NCI-H82 treated with DMSO at 0.1 percent for 48 hours (cell line): ENCODE results near the gene WNK3.

ENCODE experiments used
- DNase-seq: peaks from one replicate; lab custom pipeline; 2025; ENCODE audit not compliant: unreplicated experiment; lab: John Stamatoyannopoulos, UW

Gene WNK3

DNA sequence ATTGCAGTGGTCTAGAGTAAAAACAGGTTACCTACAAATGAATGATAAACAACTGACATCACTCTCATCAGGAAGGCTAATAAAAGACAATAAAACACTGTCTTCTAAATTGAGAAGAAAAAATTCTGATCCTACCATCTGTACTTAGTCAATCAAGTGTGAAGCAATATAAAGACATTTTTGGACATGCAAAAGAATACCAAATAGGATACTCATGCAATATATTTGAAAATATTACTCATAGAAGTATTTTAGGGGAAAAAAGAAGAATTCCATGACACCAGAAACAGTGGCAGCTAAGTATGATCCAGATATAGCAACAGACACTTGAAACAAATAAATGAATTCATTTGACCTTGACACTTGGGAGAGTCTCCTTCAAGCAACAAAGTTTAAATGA, 111.0 kb downstream of the WNK3 start:
- DNase-seq = no peak

DNA sequence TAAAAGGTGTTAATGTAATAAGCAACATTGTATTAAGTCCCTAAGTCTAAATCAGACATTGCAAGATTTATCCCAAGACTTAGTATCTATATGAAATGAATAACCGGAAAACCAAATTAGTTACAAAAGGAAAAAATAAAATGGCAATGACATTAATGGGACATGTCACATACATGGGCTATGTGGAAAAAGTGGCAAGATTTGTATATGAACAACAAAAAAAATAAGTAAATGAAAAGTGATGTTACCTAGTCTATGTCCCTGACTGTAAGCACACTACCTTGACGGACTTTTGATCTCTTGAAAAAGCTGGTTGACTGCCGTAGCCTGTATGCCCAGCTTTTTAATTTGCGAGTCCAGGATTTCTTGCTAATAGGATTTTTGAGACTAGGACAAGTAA, 119.3 kb downstream of the WNK3 start:
- DNase-seq = peak; percentile 62

DNA sequence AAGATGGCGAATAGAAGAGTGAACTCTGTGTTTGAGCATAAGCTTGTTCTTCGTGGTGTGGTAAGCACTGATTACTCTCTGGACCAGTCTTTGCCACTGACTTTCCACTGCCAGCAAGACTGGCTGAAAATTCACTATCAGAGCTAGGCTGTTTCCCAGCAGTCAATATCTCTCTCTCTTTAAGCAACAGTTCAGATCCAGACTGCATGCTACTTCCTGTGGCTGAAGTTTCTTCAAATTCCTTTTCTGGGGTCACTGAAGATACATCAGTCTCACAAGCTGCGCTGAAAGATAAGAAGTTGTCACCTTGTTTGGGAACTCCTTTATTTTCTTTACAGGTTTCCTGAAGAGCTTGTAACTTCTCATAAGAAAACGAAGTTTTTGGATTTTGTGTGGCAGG, 120.8 kb downstream of the WNK3 start:
- no peak for DNase-seq

DNA sequence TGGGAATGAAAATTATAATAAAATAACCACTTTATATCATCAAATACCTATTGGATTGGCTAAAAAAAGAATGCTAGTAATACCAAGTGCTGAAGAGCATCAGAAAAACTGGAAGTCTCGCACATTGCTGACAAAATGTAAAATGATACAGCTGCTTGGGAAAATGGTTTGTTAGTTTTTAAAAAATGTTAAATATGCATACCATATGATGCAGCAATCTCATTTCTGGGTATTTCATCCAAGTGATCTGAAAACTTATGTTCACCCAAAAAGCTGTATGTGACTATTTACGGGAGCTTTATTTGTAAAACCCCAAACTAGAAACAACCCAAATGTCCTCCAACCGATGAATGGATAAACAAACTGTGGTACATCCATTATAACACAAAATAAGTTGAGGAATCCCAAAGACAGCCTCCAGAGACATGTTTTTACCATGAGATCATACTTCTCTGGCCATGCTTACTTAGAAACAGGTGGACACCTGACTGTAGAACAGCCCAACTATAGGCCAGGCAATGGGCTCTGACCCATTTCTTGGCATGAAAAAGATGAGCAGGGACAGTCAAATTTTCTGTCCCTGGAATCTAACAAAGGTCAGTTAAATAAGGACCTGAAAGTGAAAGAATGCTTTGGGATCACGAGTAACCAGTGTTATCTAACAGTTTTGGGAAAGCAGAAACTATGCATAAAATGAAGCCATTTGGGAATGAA, 127.3 kb downstream of the WNK3 start:
- DNase-seq = no peak

DNA sequence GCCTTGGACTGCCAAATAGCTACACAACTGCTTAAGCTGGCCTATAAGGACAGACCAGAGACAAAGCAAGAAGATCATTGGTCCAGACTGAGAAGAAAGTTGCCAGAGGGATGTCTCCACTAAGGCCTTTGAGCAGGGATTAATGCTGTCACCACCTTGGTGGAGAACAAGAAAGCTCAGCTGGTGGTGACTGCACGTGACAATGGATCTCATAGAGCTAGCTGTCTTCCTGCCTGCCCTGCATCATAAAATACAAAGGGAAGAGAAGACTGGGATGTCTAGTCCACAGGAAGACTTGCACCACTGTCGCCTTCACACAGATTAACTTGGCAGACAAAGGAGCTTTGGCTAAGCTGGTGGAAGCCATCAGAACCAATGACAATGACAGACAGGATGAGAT, 134.3 kb downstream of the WNK3 start:
- peak; percentile 10 for DNase-seq

DNA sequence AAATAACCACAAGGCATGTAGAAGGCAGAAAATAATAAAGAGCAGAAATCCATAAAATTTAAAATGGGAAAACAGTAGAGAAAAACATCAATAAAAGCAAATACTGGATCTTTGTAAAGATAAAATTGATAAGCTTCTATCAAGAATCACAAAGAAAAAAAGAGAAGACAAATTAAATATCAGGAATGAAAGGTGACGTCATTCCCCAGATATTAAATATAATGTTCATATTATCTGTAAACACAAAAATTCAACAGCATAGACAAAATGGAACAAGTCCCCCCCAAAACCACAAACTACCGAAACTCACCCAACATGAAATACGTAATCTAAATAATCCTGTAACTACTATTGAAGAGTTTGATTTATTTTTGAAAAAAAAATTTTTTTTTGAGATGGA, 144.2 kb downstream of the WNK3 start:
- DNase-seq = no peak

DNA sequence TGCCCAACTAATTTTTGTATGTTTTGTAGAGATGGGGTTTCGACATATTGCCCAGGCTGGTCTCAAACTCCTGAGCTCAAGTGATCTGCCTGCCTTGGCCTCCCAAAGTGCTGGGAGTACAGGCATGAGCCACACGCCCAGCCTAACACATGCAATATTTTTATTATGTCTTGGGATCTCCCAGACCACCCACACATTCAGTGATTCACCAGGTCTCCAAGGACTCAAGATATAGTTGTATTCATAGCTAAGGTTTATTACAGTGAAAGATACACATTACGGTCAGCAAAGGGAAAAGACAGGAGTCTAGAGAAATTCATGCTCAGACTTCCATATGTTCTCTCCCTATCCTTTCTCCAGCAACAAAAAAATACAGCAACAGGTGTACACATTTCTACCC, 149.3 kb downstream of the WNK3 start:
- no peak for DNase-seq

DNA sequence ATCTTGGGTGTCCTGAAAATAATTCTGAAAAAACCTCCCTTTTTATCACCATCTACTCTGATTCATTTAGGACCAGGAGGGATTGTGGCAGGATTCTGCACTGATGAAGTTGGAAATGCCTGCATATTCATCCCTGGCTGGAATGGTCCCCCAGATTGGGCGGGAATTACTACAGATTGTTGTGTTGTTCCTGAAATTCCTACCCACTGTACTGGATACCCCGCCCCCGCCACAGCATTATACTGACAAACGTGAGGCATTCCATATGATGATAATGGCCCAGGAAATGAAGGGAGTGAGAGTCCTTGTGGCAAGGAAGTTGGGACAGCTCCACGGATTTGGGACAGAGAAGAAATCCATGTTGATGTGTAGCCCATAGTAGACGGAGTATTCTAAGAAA, 159.6 kb downstream of the WNK3 start:
- DNase-seq = no peak

DNA sequence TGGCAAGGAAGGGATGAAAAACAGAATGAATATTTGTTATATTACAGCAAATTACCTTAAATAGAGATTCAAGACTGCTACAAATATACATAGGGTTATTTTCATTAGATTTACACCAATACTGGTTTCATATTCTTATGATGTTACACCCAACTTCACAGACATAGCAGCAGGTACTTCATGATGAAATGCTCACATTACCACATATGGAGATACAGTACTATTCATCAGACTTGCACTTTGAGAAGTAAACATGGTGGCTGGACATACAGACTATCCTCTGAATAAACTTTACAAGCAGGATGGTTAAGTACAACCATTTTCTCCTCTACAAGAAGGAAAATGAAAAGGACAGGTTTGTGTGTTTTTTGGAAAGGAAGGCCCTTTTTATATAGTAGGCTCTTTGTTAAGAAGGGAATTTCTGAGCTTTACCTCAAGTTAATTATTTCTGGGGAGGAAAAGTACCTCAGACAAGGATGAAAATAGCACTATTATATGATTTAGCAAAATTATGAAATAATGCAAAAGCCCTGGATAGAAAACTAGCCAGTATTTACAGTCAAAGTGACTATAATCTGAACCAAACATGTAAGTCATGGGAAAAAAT, 162.8 kb downstream of the WNK3 start:
- no peak for DNase-seq

DNA sequence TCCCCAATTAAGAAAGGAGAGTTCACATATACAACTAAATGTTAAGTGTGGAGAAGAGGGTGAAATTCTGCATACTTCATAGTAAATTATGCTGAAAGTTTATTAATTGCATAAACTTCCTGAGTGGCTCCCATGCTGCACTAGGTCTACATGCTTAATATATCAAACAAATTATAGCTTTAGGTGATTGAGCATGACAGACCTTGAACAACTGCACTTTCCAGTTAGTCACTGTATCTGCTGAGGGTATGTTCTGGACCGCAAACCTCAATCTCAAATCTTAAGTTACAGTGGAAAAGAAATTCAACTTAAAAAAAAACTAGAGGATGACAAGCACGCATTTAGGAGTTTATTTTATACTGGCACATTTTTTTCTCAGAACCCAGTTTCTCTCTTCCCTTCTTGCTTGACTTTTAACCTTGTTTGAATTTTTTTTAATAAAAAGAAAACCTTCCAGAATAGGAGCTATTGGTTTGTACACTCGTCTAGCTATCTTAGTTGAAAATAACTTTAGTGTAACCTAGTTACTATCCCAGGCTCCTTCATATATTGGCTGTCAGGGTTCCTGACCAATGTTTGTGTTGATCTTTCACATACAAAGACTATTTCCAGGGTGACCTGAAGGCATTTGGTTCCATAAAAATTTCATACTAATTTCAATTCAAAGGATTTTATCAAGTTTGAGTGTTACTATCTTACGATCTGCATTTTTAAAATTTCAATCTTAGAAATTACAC, 164.6 kb downstream of the WNK3 start:
- no peak for DNase-seq

DNA sequence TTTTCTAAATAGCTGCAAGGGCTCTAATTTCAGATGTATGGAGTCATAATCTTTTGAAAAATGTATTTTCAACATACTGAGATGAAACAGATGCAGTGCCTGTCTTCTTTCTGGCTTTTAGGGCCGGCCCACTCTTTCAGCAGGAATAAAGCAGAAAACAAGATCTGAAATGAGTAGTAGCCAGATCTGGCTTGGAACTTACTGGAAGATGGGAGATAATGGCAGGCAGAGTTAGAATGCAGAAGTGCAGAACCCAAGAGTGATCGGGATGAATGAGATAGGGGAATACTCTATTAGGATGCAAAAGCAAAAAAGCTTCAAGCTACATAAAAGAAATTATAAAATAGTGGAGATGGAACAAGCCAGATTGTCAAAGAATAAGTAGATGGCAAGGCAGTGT, 173.4 kb downstream of the WNK3 start:
- DNase-seq = no peak

DNA sequence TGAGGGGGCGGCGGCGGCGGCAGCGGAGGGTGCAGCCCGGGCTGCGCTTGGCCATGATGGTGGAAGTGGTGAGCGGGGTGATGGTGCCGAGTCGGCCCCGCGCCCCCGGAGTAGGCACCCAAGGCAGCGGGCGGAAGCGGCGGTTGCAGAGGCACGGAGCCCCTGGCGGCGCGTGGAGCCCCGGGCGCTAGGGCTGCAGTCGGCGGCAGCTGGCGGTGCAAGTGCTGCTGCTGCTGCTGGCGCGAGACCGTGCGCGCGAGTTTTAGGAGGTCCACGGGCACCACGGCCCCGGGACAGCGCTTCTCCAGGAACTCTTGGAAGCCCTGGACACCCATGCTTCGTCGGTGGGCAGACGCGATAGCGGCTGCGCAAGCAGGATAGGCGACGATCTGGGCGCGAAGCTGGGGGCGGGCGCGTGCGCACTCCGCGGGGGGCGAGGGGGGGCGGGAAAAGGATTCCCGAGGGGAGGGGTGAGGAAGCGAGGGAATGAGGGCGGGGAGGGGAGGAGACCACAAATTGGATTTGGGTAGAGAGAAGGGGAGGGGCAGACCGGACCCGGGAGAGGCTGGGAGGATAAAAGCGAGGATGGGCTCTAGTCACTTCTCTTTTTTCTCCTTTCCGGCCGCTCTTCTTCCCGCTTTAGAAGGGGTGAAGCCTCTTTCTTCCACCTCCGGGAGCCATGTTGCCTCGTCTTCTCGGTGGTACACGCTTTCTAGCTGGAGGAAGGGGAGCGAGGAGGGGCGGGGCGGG, 174.8 kb downstream of the WNK3 start, which contains the start of gene FAM120C:
Gene FAM120C, minus strand, starts transcription at position 391 of the 750 bp plus-strand sequence. Its CDS starts 56 bp downstream, at position 335.
- DNase-seq = peak; percentile 68

DNA sequence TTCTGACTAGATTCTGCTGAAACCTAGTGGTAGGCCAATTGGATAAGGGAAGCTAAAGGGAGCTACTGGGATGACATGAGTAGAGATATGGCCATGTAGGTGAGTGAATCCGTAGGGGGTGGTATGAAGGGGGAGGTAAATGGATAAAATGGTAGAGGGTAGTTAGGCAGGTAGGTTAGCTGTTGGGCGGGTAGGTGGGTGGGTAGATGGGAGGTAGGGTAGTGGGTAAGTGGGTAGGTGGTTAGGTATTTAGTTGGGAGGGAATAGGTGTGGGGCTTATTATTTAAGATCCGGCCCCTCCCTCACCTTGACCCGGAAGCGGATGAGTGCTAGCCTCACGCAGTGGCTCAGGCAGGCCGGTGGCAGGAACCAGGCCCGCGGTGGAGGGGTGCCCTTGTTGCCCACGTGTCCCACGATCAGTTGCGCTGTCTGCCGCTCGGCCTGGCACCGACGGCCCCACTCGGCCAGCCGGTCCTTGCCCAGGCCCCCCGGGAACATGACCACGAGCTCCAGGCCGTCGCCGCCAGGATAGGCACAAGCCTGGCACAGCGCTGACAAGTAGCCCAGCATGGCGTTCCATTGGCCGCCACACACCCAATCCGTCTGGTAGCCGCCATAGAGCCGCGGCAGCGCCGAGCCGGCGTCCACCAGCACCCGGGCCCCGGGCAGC, 175.5 kb downstream of the WNK3 start:
- DNase-seq = no peak

DNA sequence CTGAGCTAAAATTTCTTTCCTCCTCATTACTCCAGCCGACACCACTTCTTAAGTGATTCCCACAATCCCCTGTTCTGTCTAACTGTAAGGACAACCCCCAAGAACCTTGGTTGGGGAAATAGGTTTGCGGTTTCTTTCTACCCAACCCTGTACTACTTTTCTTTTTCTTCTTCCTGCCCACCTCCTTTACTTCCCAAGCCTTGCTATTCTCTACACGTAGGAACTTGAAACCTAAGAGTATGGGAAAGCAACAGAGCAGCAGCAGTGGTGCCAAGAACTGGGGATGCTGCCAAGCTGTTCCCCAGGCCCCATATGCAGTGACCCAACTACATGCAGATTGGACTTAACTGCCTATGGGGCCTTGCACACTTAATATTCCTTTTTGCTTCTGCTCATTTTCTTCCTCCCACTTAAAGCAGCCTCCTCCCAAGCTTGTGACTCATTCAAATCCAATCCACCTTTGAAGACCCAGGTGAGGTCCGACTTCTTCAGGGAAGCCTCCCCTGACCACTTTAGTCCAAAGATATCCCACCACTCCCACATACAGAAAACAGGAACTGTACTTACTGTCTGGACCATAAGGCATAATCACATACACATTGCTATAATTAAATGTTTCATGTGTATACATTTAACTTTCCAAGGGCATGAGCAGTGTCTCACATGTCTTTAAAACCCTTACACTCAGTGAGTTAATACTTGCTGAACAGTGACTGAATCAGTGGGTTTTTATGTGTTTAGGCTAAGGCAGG, 176.5 kb downstream of the WNK3 start:
- no peak for DNase-seq

DNA sequence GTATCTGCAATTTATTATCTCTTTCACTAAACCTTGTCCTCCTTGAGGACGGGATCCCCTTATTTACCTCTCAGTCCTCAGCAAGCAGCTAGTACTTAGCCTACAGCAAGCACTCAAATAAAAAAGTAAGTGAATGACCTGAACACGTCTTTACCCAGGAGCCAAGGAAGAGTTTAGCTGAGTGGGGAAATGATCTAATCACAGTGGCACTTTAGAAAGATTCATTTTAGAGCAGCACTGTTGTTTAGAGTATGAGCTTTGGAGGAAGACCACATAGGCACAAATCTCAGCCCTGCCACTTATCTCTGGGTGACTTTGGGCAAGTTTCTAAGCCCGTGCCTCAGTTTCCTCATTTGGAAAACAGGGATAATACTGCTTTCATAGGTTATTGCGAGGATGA, 177.4 kb downstream of the WNK3 start:
- DNase-seq = no peak

DNA sequence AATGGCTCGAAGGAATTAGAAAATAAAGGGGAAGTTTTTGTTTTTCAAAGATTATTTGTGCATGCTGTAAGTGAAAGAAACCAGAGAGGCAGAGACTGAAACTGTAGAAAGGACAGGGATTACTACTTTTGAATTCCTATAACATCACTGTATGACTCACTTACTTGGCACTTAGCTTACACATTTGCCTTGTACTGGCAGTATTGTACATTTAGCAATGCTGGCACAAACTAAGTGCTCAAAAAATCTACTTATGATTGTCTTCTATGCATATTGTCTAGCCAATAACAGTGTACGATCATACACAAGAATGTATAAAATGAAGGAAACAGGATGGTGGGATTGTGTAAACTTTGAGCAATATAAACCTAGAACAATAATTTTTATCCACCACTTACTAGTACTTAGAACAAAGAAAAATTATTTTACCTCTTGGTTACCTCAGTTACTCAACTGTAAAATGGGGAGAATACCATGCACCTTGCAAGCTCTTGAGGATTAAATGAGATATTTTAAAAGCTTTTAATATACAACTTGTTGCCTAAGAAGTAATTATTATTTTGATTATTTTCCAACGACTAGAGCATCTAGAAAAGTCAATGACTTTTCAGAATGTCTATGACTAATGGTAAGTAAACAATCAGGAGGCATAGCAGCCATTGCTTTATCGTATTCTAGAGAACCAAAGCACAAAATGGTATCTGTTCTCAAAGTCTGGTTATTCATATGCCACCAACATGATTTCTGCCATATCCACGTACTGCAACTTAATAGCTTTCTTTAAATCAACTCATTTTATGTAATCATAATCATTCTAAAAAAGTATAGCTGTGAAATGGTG, 179.5 kb downstream of the WNK3 start:
- no peak for DNase-seq

DNA sequence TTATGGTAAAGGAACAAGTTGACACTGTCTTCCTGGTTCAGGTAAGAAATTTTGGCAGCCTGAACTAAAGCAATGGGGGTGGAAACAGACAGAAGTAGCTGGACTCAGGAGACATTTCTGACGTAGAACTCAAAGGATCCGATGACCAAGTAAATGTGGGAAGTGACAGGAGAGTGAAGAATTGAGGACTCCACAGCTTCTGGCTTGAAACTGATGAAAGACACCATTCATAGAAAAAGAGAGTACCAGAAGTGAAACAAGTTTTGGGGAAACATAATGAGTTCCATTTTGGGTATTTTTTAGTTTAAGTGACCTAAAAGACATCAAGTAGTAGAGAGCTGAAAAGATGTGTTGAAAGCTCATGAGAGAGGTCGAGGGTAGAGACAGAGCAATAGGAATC, 180.5 kb downstream of the WNK3 start:
- no peak for DNase-seq

DNA sequence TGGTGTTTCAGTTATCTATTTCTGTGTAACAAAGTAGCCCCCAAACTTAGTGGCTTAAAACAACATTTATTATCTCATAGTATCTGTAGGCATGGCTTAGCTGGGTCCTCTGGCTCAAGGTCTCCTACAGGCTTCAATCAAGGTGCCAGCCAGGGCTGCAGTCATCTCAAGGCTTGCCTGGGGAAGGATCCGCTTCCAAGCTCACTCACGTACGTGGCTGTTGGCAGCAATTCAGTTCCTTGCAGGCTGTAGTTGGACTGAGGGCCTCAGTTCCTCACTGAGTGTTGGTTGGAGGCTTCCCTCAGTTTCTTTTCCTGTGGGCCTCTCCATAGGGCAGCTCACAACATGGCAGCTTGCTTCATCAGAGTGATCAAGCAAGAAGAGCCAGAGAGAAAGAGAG, 184.1 kb downstream of the WNK3 start:
- no peak for DNase-seq

DNA sequence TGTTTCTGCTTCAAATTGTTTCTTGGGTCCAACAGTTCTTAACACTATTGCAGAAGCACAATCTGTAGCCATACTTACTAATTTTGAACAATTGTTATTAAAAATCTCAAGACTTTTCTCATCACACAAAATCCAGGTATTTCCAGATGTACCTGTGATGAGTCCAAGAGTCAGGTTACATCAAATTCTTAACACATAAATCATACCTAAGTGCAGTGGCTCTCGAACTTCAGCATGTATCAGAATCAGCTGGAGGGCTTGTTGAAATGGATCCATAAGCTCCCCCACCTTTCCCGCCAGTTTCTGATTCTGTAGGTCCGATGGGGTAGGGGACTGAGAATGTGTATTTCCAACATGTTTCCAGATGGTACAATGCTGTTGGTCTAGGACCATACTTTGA, 185.4 kb downstream of the WNK3 start:
- DNase-seq = no peak
